Measurements from ENCODE around the gene RAB1B. TPM values are rescaled to one million over a fixed set of nuclear protein-coding genes. Genes with fewer than 3 reads are reported as not detected.
A peak's percentile ranks its signal among the peaks of the same experiment; 100 is the strongest.

The RAB1B gene
- total RNA-seq, 1 donor from 2014 or later: 120 TPM

GRCh38 chr11:66277471-66278362 lies 9.3 kb downstream of the RAB1B start, which contains the start of gene CNIH2:
TSS of gene CNIH2 (plus strand) at chr11:66278175. CDS start at chr11:66278457, 282 bp downstream.
- Mint-ChIP-seq H3K27me3 (ENCODE audit: low read depth, unreplicated experiment) (no peaks in the 10 kb centered on the region), H3K4me1 (ENCODE audit: low read depth, unreplicated experiment) (peaks cover 8% of the 10 kb centered on the region), H3K27ac (ENCODE audit: unreplicated experiment) (peak within 1 kb of the TSS; percentile 66), H3K9me3 (ENCODE audit: unreplicated experiment) (no peaks in the 10 kb centered on the region), H3K4me3 (ENCODE audit: unreplicated experiment) (peak within 1 kb of the TSS; percentile 82), H3K36me3 (ENCODE audit: low read depth, unreplicated experiment) (peaks cover 14% of the 10 kb centered on the region)
- Histone ChIP-seq H3K9ac (ENCODE audit: low read length) (peak within 1 kb of the TSS; percentile 59), H2AFZ (ENCODE audit: low read depth, low read length) (no peak within 1 kb of the TSS), H4K20me1 (ENCODE audit: insufficient read depth, low read length) (peaks cover 63% of the 10 kb centered on the region), H3K79me2 (ENCODE audit: insufficient read depth, low read length) (peaks cover 4% of the 10 kb centered on the region), H3K27ac (ENCODE audit: low read depth, low read length) (no peak within 1 kb of the TSS), H3K4me2 (ENCODE audit: low read length) (peak within 1 kb of the TSS; percentile 84), H3K27me3 (ENCODE audit: insufficient read depth, low read length) (no peaks in the 10 kb centered on the region), H3K36me3 (ENCODE audit: insufficient read depth, low read length) (peaks cover 23% of the 10 kb centered on the region), H3K4me3 (ENCODE audit: insufficient read depth, low read depth, low read length) (peak within 1 kb of the TSS; percentile 10), H3K4me1 (ENCODE audit: insufficient read depth, low read length) (peaks cover 18% of the 10 kb centered on the region), H3K9me3 (ENCODE audit: insufficient read depth, low read depth, low read length) (no peaks in the 10 kb centered on the region)
- DNase-seq (ENCODE audit: low read depth): no peak
- no peak for FAIRE-seq
- no peak for TF ChIP-seq CTCF (IDR thresholded peaks at IDR 0.05; ENCODE audit: insufficient read depth, low read depth, low read length)
- no peak for TF ChIP-seq EZH2 (IDR thresholded peaks at IDR 0.05; ENCODE audit: insufficient read depth, low read length)

- Mint-ChIP-seq H3K36me3 (ENCODE audit: low read depth, unreplicated experiment) (peaks cover 10% of the 10 kb centered on the region), H3K4me3 (ENCODE audit: unreplicated experiment) (peak overlapping the region; percentile 82), H3K27ac (ENCODE audit: unreplicated experiment) (peak overlapping the region; percentile 58), H3K27me3 (ENCODE audit: low read depth, unreplicated experiment) (no peaks in the 10 kb centered on the region), H3K4me1 (ENCODE audit: low read depth, unreplicated experiment) (peaks cover 4% of the 10 kb centered on the region), H3K9me3 (ENCODE audit: unreplicated experiment) (no peaks in the 10 kb centered on the region)
- Histone ChIP-seq H3K9ac (ENCODE audit: low read length) (peak overlapping the region; percentile 27), H3K27ac (ENCODE audit: low read depth, low read length) (no peak overlapping the region), H3K9me3 (ENCODE audit: insufficient read depth, low read depth, low read length) (no peaks in the 10 kb centered on the region), H2AFZ (ENCODE audit: low read depth, low read length) (no peak overlapping the region), H4K20me1 (ENCODE audit: insufficient read depth, low read length) (peaks cover 66% of the 10 kb centered on the region), H3K79me2 (ENCODE audit: insufficient read depth, low read length) (no peaks in the 10 kb centered on the region), H3K4me2 (ENCODE audit: low read length) (peak overlapping the region; percentile 84), H3K36me3 (ENCODE audit: insufficient read depth, low read length) (peaks cover 15% of the 10 kb centered on the region), H3K27me3 (ENCODE audit: insufficient read depth, low read length) (no peaks in the 10 kb centered on the region), H3K4me1 (ENCODE audit: insufficient read depth, low read length) (peaks cover 18% of the 10 kb centered on the region), H3K4me3 (ENCODE audit: insufficient read depth, low read depth, low read length) (no peak overlapping the region)
- FAIRE-seq (no peak), DNase-seq (ENCODE audit: low read depth) (no peak)
- TF ChIP-seq EZH2 (IDR thresholded peaks at IDR 0.05; ENCODE audit: insufficient read depth, low read length) (no peak), CTCF (IDR thresholded peaks at IDR 0.05; ENCODE audit: insufficient read depth, low read depth, low read length) (no peak)
Observed at GRCh38 chr11:66278363-66279091, 10.1 kb downstream of the RAB1B start.

Data from astrocyte (in vitro differentiated cells and primary cell).